Mesenchymal stem cell (in vitro differentiated cells and primary cell): ENCODE results near the gene RAB2B.
"Not testable (repeated sequence)": the region's sequence is repeated elsewhere in the genome, so short reads cannot be mapped to it uniquely, and the experiment has no call there.

ENCODE experiments used
- DNase-seq: peaks from one replicate; pipeline ENCODE4 v3.0.0-alpha.2; 2013
- H2AFZ ChIP-seq: one replicate; pipeline ENCODE4 v1.6.1; 2013; ENCODE audit warnings: low read depth, mild to moderate bottlenecking, control low read depth, inconsistent platforms, low read length, moderate library complexity
- H2AK5ac ChIP-seq: 2 replicates; pipeline ENCODE4 v1.6.1; 2013; ENCODE audit warnings: low read length, moderate library complexity, mild to moderate bottlenecking, inconsistent platforms; ENCODE audit not compliant: severe bottlenecking
- H2BK120ac ChIP-seq: one replicate; pipeline ENCODE4 v1.6.1; 2013; ENCODE audit warnings: low read depth, mild to moderate bottlenecking, inconsistent platforms, low read length, moderate library complexity
- H2BK12ac ChIP-seq, 2 experiments: one replicate each; pipeline ENCODE4 v1.6.1; 2013; ENCODE audit warnings: inconsistent platforms in 2 of 2, low read length in 2 of 2, mild to moderate bottlenecking in 2 of 2, moderate library complexity in 2 of 2, control low read depth in 1 of 2
- H2BK15ac ChIP-seq: one replicate; pipeline ENCODE4 v1.6.1; 2013; ENCODE audit warnings: mild to moderate bottlenecking, low read depth, inconsistent platforms; ENCODE audit not compliant: poor library complexity, severe bottlenecking
- H2BK5ac ChIP-seq: 2 replicates; pipeline ENCODE4 v1.6.1; 2013; ENCODE audit warnings: low read depth, mild to moderate bottlenecking, low read length, control low read depth, inconsistent platforms; ENCODE audit not compliant: poor library complexity, severe bottlenecking
- H3K14ac ChIP-seq, 2 experiments: one replicate each; pipeline ENCODE4 v1.6.1; 2013; ENCODE audit warnings: inconsistent platforms in 2 of 2, low read length in 2 of 2, control low read depth in 1 of 2, mild to moderate bottlenecking in 1 of 2, moderate library complexity in 1 of 2
- H3K18ac ChIP-seq, 2 experiments: one replicate each; pipeline ENCODE4 v1.6.1; 2013; ENCODE audit warnings: inconsistent platforms in 2 of 2, low read length in 2 of 2, control low read depth in 1 of 2, low read depth in 1 of 2, mild to moderate bottlenecking in 1 of 2
- H3K23ac ChIP-seq, 2 experiments: one replicate each; pipeline ENCODE4 v1.6.1; 2013; ENCODE audit warnings: inconsistent platforms in 2 of 2, low read length in 2 of 2, mild to moderate bottlenecking in 2 of 2, moderate library complexity in 2 of 2, control low read depth in 1 of 2
- H3K27ac ChIP-seq: 2 replicates; pipeline ENCODE4 v1.5.1; 2013; ENCODE audit warnings: mild to moderate bottlenecking, moderate library complexity, low read length, control low read depth, inconsistent platforms; ENCODE audit not compliant: poor library complexity, severe bottlenecking
- H3K27me3 ChIP-seq, 2 experiments: 2 replicates each; pipeline versions ENCODE4 v1.6.1 to v1.7.0; 2013; ENCODE audit warnings: low read length in 2 of 2, mild to moderate bottlenecking in 2 of 2, moderate library complexity in 2 of 2, control low read depth in 1 of 2, inconsistent platforms in 1 of 2; ENCODE audit not compliant: control insufficient read depth in 1 of 2, insufficient read depth in 1 of 2
- H3K36me3 ChIP-seq, 2 experiments: 2 replicates each; pipeline versions ENCODE4 v1.6.1 to v1.7.0; 2013; ENCODE audit warnings: low read length in 2 of 2, control low read depth in 1 of 2, inconsistent platforms in 1 of 2, low read depth in 1 of 2, mild to moderate bottlenecking in 1 of 2; ENCODE audit not compliant: insufficient read depth in 2 of 2, control insufficient read depth in 1 of 2
- H3K4ac ChIP-seq, 2 experiments: one replicate each; pipeline ENCODE4 v1.6.1; 2013; ENCODE audit warnings: inconsistent platforms in 2 of 2, low read length in 2 of 2, mild to moderate bottlenecking in 2 of 2, moderate library complexity in 2 of 2, control low read depth in 1 of 2, low read depth in 1 of 2
- H3K4me1 ChIP-seq: 2 replicates; pipeline ENCODE4 v1.6.1; 2013; ENCODE audit warnings: low read depth, low read length, control low read depth; ENCODE audit not compliant: control insufficient read depth, insufficient read depth
- H3K4me2 ChIP-seq: 2 replicates; pipeline ENCODE4 v1.6.1; 2013; ENCODE audit warnings: low read length, mild to moderate bottlenecking, inconsistent platforms; ENCODE audit not compliant: poor library complexity, severe bottlenecking
- H3K4me3 ChIP-seq, 2 experiments: 2 replicates each; pipeline versions ENCODE4 v1.5.1 to v1.7.0; 2013; ENCODE audit warnings: low read length in 2 of 2, mild to moderate bottlenecking in 2 of 2, control low read depth in 1 of 2, low read depth in 1 of 2; ENCODE audit not compliant: insufficient read depth in 1 of 2
- H3K79me1 ChIP-seq: replicated peaks from 2 replicates; pipeline ENCODE4 v1.6.1; 2013; ENCODE audit warnings: mild to moderate bottlenecking, control low read depth, low read length, inconsistent platforms; ENCODE audit not compliant: poor library complexity, severe bottlenecking
- H3K9ac ChIP-seq: 2 replicates; pipeline ENCODE4 v1.7.0; 2013; ENCODE audit warnings: mild to moderate bottlenecking, low read length, moderate library complexity
- H3K9me3 ChIP-seq: 2 replicates; pipeline ENCODE4 v1.7.0; 2013; ENCODE audit warnings: mild to moderate bottlenecking, low read length; ENCODE audit not compliant: control insufficient read depth
- H4K8ac ChIP-seq: one replicate; pipeline ENCODE4 v1.6.1; 2013; ENCODE audit warnings: inconsistent platforms, mild to moderate bottlenecking, low read length, moderate library complexity
- H4K91ac ChIP-seq: one replicate; pipeline ENCODE4 v1.6.1; 2013; ENCODE audit warnings: mild to moderate bottlenecking, low read length, inconsistent platforms
- WGBS: methylation state at CpG from one replicate; pipeline ENCODE4 v1.1.7; 2013; ENCODE audit warnings: mixed read lengths; 5-methylcytosine and 5-hydroxymethylcytosine counted together

The RAB2B gene

GRCh38 chr14:21455592-21455911, 21.2 kb downstream of the RAB2B start:
- Histone ChIP-seq H3K4me1 (peaks cover 5% of the 10 kb centered on the region), H3K18ac (peak overlapping the region; percentile 66 to 73), H2BK5ac (no peak overlapping the region), H3K79me1 (no peaks in the 10 kb centered on the region), H4K8ac (no peak overlapping the region), H3K4me2 (peak overlapping the region; percentile 95), H2BK12ac (peak overlapping the region in 1 of 2 experiments; percentile 42), H3K14ac (no peak overlapping the region), H2BK120ac (peak overlapping the region; percentile 52), H2AFZ (peak overlapping the region; percentile 76), H3K23ac (no peak overlapping the region), H3K9me3 (no peaks in the 10 kb centered on the region), H2AK5ac (no peak overlapping the region), H3K27ac (peak overlapping the region; percentile 83), H4K91ac (no peak overlapping the region), H3K36me3 (peaks cover 4 to 28% of the 10 kb centered on the region in 2 experiments), H3K27me3 (no peaks in the 10 kb centered on the region), H2BK15ac (no peak overlapping the region), H3K4me3 (peak overlapping the region; percentile 87 to 96), H3K4ac (peak overlapping the region in 1 of 2 experiments; percentile 97), H3K9ac (peak overlapping the region; percentile 100)
- no peak for DNase-seq
- 0% methylated on average over 4 of the region's 17 CpGs for WGBS

GRCh38 chr14:21454843-21455544, 21.8 kb downstream of the RAB2B start:
- Histone ChIP-seq H2AFZ (no peak overlapping the region), H3K14ac (peak overlapping the region in 1 of 2 experiments; percentile 41), H3K27me3 (no peaks in the 10 kb centered on the region)

GRCh38 chr14:21449899-21450216, 26.9 kb downstream of the RAB2B start:
- WGBS: 100% methylated on average over 1 of the region's 1 CpG
- no peak overlapping the region for H3K27ac ChIP-seq
- DNase-seq: no peak
- H3K4me2 ChIP-seq: no peak overlapping the region
- H3K4me3 ChIP-seq: no peak overlapping the region
- H3K23ac ChIP-seq: no peak overlapping the region
- H3K36me3 ChIP-seq: peaks cover 5 to 7% of the 10 kb centered on the region in 2 experiments
- H3K79me1 ChIP-seq: peaks cover 2% of the 10 kb centered on the region
- peaks cover 5% of the 10 kb centered on the region for H3K4me1 ChIP-seq
- H3K9ac ChIP-seq: peak overlapping the region; percentile 8
- no peak overlapping the region for H2AK5ac ChIP-seq
- H3K9me3 ChIP-seq: no peaks in the 10 kb centered on the region
- no peak overlapping the region for H3K14ac ChIP-seq
- no peak overlapping the region for H4K91ac ChIP-seq
- H2BK120ac ChIP-seq: no peak overlapping the region
- no peak overlapping the region for H2BK15ac ChIP-seq
- no peak overlapping the region for H3K18ac ChIP-seq
- H4K8ac ChIP-seq: no peak overlapping the region
- H3K4ac ChIP-seq: no peak overlapping the region
- H3K27me3 ChIP-seq: no peaks in the 10 kb centered on the region
- no peak overlapping the region for H2BK12ac ChIP-seq
- no peak overlapping the region for H2BK5ac ChIP-seq
- H2AFZ ChIP-seq: no peak overlapping the region

More at GRCh38 chr14:21454843-21455544, 21.8 kb downstream of the RAB2B start:
- Histone ChIP-seq H3K4me3 (peak overlapping the region; percentile 49 to 96), H3K4me1 (peaks cover 6% of the 10 kb centered on the region), H3K9ac (peak overlapping the region; percentile 100), H3K27ac (peak overlapping the region; percentile 83), H3K4me2 (peak overlapping the region; percentile 95), H4K91ac (no peak overlapping the region), H3K36me3 (peaks cover 2 to 25% of the 10 kb centered on the region in 2 experiments), H2BK12ac (no peak overlapping the region), H3K4ac (no peak overlapping the region), H3K79me1 (no peaks in the 10 kb centered on the region), H2BK120ac (no peak overlapping the region), H3K23ac (no peak overlapping the region), H4K8ac (no peak overlapping the region), H2AK5ac (no peak overlapping the region), H3K9me3 (no peaks in the 10 kb centered on the region), H2BK15ac (no peak overlapping the region), H3K18ac (no peak overlapping the region), H2BK5ac (no peak overlapping the region)
- DNase-seq: peak; percentile 15
- 55% methylated on average over 15 of the region's 15 CpGs for WGBS

GRCh38 chr14:21442657-21443056, 34.1 kb downstream of the RAB2B start:
- H3K9ac ChIP-seq, H4K91ac ChIP-seq, H3K18ac ChIP-seq, H3K4ac ChIP-seq, H3K4me3 ChIP-seq, H2AK5ac ChIP-seq, H3K9me3 ChIP-seq, H2AFZ ChIP-seq, DNase-seq, H3K4me1 ChIP-seq, H3K27ac ChIP-seq, H3K27me3 ChIP-seq, H3K23ac ChIP-seq, H3K36me3 ChIP-seq, H2BK15ac ChIP-seq, H2BK12ac ChIP-seq, H3K14ac ChIP-seq, H3K4me2 ChIP-seq, H2BK120ac ChIP-seq, H2BK5ac ChIP-seq, H4K8ac ChIP-seq: not testable (repeated sequence)
- peaks cover 12% of the 10 kb centered on the region for H3K79me1 ChIP-seq
- 63% methylated on average over 1 of the region's 1 CpG for WGBS
